HFFc6 (cell line): ENCODE results near the gene JKAMP. TPM values are rescaled to one million over a fixed set of nuclear protein-coding genes. Genes with fewer than 3 reads are reported as not detected.

Source experiments
- DNase-seq: peaks from one replicate; pipeline ENCODE4 v3.0.0-alpha.2; 2018
- H3K27ac Mint-ChIP-seq: 2 replicates; pipeline ENCODE4 v1.8.0; 2020; ENCODE audit warnings: mild to moderate bottlenecking, mixed read lengths
- H3K27me3 Mint-ChIP-seq: 2 replicates; pipeline ENCODE4 v1.8.0; 2021; ENCODE audit warnings: mild to moderate bottlenecking, moderate library complexity, mixed read lengths; ENCODE audit not compliant: insufficient read depth
- H3K36me3 Mint-ChIP-seq: 2 replicates; pipeline ENCODE4 v1.8.0; 2021; ENCODE audit warnings: low read depth, mixed read lengths
- H3K4me1 Mint-ChIP-seq: 2 replicates; pipeline ENCODE4 v1.8.0; 2020; ENCODE audit warnings: low read depth, mixed read lengths
- H3K4me3 Mint-ChIP-seq: 2 replicates; pipeline ENCODE4 v1.8.0; 2020; ENCODE audit warnings: mild to moderate bottlenecking, moderate library complexity, mixed read lengths
- H3K9me3 Mint-ChIP-seq: 2 replicates; pipeline ENCODE4 v1.8.0; 2020; ENCODE audit warnings: mild to moderate bottlenecking, mixed read lengths
- total RNA-seq, 6 experiments: library from RNA; stranded (reverse); fragmentation: NEBNext Ultra II Directional; extraction: Animal tissue kit (Norgen Biotek cat#: 25700); gene quantifications; 2 replicates in 1 of 6; 3 replicates in 5 of 6; pipeline ENCODE4 v1.2.3, GENCODE V29; 2021
- TF ChIP-seq, protein P1 (sequence below): fragments of 200-600 bp; sonication (generic); IDR thresholded peaks from 2 replicates; pipeline ENCODE4 v1.5.0; 2021; ENCODE audit warnings: antibody characterized with exemption, mild to moderate bottlenecking

Gene JKAMP
- total RNA-seq, 6 experiments from 2014 or later: 54.8 to 71.5 (median 61.9) TPM

GRCh38 chr14:59507063-59507751 lies 22.9 kb downstream of the JKAMP start:
- H3K36me3 Mint-ChIP-seq: no peaks in the 10 kb centered on the region
- peaks cover 7% of the 10 kb centered on the region for H3K27me3 Mint-ChIP-seq
- no peaks in the 10 kb centered on the region for H3K9me3 Mint-ChIP-seq
- no peak overlapping the region for H3K4me3 Mint-ChIP-seq
- H3K27ac Mint-ChIP-seq: no peak overlapping the region
- peaks cover 5% of the 10 kb centered on the region for H3K4me1 Mint-ChIP-seq
- TF ChIP-seq, protein P1, sequence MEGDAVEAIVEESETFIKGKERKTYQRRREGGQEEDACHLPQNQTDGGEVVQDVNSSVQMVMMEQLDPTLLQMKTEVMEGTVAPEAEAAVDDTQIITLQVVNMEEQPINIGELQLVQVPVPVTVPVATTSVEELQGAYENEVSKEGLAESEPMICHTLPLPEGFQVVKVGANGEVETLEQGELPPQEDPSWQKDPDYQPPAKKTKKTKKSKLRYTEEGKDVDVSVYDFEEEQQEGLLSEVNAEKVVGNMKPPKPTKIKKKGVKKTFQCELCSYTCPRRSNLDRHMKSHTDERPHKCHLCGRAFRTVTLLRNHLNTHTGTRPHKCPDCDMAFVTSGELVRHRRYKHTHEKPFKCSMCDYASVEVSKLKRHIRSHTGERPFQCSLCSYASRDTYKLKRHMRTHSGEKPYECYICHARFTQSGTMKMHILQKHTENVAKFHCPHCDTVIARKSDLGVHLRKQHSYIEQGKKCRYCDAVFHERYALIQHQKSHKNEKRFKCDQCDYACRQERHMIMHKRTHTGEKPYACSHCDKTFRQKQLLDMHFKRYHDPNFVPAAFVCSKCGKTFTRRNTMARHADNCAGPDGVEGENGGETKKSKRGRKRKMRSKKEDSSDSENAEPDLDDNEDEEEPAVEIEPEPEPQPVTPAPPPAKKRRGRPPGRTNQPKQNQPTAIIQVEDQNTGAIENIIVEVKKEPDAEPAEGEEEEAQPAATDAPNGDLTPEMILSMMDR: peak; percentile 87
- DNase-seq: peak; percentile 46

DNA sequence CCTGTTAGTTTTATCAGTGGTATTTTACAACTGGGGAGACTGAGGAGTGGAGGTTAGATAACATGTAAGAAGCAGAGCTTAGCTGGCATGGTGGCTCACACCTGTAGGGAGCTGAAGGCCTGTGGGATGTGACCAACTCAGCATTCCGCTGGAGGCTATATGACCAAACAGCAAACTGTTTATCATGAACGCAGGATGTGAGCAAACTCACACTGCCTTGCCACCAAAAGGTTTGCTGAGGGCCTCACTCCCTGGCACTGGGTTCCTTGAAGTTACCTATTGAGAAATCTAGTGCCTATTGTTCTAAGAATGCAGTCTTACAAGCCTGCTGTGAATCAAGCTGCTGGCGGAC lies 23.4 kb downstream of the JKAMP start:
- DNase-seq: no peak
- Mint-ChIP-seq H3K9me3 (no peaks in the 10 kb centered on the region), H3K36me3 (no peaks in the 10 kb centered on the region), H3K4me1 (peaks cover 5% of the 10 kb centered on the region), H3K4me3 (no peak overlapping the region), H3K27me3 (peaks cover 7% of the 10 kb centered on the region), H3K27ac (no peak overlapping the region)
- TF ChIP-seq, protein P1: no peak

- Mint-ChIP-seq H3K4me1 (peaks cover 5% of the 10 kb centered on the region), H3K4me3 (no peak overlapping the region), H3K27ac (no peak overlapping the region), H3K36me3 (no peaks in the 10 kb centered on the region), H3K9me3 (no peaks in the 10 kb centered on the region), H3K27me3 (peaks cover 9% of the 10 kb centered on the region)
- TF ChIP-seq, protein P1: no peak
- DNase-seq: no peak
These were observed 24.8 kb downstream of the JKAMP start for GRCh38 chr14:59509101-59509500.

- Mint-ChIP-seq H3K9me3 (no peaks in the 10 kb centered on the region), H3K27me3 (peaks cover 12% of the 10 kb centered on the region), H3K27ac (no peak overlapping the region), H3K4me3 (no peak overlapping the region), H3K4me1 (peaks cover 5% of the 10 kb centered on the region), H3K36me3 (no peaks in the 10 kb centered on the region)
- no peak for DNase-seq
- TF ChIP-seq, protein P1: no peak
These were observed 25.7 kb downstream of the JKAMP start for GRCh38 chr14:59510001-59510400.

DNA sequence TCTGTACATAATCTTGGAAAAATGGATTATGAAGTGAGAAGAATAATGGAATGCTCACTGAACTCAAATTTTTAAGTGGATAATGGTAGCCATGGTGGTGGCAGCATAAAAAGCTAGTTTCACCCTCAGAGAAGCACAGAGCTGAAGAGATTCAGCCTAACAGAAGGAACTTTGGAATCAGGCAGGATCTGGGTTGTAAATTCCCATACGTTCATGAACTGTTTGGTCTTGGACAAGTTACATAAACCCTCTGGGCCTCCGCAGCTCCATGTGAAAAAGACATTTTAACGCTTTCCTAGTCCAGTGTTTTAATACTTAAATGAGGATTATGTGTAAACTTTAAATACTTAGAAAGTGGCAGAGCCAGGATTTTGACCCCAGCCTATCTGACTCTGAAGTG lies 26.6 kb downstream of the JKAMP start:
- DNase-seq: no peak
- Mint-ChIP-seq H3K36me3 (no peaks in the 10 kb centered on the region), H3K27ac (no peak overlapping the region), H3K4me1 (peaks cover 5% of the 10 kb centered on the region), H3K9me3 (peaks cover 3% of the 10 kb centered on the region; the same call in 1 of the 2 replicates), H3K4me3 (no peak overlapping the region), H3K27me3 (peaks cover 12% of the 10 kb centered on the region)
- TF ChIP-seq, protein P1: no peak
